Measurements from ENCODE around the gene THAP7. TPM values are rescaled to one million over a fixed set of nuclear protein-coding genes. Genes with fewer than 3 reads are reported as not detected.

The THAP7 gene
- total and polyA plus RNA-seq, 2 experiments from 2014 or later: 21.8 to 25.9 TPM

GRCh38 chr22:20966883-20967696 is 34.8 kb downstream of the THAP7 start, which contains the start of gene AIFM3 (continued):
- TF ChIP-seq ZNF462 (CRISPR knock-in tag; IDR thresholded peaks at IDR 0.05): no peak
- no peak for TF ChIP-seq NANOG (IDR thresholded peaks at IDR 0.05; ENCODE audit: borderline replicate concordance)
- no peak for TF ChIP-seq CTCF (conservative IDR thresholded peaks at IDR 0.05; ENCODE audit: low read depth in 2 of 2)
